Left lobe of liver (tissue), 2 donors: ENCODE measurements around the gene TNRC18. TPM values are rescaled to one million over a fixed set of nuclear protein-coding genes. Genes with fewer than 3 reads are reported as not detected.

Experiments used
- ATAC-seq: fragments of 200-7000 bp; cut with Tn5 transposase; one replicate; pipeline ENCODE4 v1.9.1; 2020; ENCODE audit warnings: mild to moderate bottlenecking, moderate library complexity
- DNase-seq: peaks from one replicate; pipeline ENCODE4 v3.0.0-alpha.2; 2020; ENCODE audit warnings: low spot score
- total RNA-seq: library from RNA; stranded (reverse); gene quantifications from one replicate; pipeline ENCODE4 v1.2.1, GENCODE V29; 2021
- donor health status: DM: no; HTN: no; CAD: no; lungs with moderate emphysema.
- donor health status: DM: no; HTN: yes; CAD: no.

TNRC18 gene
- total RNA-seq, 1 donor from 2014 or later = 35.4 TPM

DNA sequence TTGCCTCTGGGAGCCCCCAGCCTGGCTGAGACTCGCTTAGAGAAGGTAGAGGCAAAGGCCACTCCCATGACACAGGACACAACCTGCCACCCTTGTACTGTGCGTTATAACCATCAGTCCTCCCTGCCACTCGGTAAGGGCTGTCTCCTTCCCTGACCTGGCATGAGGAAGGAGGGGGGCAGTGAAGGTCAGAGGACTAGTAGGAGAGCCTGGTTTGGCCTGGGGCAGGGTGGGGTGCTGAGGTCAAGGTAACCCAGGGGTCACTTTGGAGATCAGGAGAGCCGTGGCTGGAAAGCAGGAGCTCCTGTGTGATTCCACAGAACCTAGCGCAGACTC lies 6.9 kb upstream of the TNRC18 start:
- ATAC-seq (no peak), DNase-seq (no peak)

DNA sequence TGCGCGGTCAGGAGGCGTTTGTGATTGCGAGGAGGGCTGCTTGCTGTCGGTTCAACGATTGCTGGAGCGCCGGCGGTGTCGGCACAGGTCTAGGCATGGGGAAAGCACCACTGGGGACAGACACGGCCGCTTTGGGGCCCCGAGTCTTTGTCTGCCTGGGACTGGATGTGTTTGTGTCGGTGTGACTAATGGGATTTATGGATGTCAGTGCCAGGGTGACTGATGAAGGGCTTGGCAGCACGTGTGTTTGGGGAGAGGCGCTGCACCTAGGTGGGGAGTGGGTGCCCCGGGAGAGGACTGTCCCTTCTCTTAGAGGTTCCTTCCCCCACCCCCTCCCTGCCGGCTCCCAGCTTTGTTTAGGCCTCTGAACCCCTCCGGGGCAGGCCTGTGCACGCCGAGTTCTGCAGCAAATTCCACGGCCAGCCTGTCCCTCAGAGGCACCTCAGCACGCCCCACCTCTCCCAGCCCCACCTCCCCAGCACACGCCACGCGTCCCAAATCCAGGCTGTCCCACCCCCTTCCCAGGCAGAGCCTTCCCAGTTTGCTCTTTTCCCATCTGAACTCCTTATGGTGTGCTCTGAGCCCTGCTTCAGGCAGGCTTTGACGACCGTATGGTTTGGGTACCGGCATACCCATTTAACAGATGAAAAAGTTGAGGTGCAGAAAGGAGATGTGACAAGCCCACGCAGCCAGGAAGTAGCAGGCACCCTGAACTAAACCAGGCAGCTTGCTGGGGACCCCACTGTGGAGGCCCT lies 6.4 kb upstream of the TNRC18 start:
- peak; percentile 82 for DNase-seq

DNA sequence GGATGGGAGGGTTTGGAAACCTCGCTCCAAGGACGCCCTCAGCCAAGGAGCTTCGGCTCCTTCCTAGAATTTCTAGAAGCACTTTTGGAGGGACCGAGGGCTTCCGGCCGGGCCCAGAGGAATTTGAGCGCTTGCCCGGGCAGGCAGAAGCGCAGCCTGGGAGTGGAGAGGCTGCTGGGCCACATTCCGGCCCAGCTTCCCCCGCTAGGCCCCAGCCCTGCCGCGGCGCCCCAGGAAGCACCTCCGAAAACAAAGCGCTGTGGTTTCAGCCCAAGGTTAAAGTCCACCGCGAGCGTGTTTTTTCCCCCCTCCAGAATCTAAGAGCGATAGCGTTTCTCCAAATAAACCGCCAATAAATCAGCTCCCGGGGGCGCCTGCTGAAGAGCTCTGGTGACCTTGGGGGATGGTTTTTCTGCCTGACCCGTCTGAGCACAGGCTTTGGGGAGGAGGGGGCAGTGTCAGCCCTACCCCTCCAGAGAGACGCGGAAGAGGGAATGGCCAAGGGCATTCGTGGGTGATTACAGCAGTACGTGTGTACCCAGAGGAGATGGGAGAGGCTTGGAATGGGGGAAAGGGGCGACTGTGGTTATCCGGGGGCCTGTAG lies 5.7 kb upstream of the TNRC18 start:
- DNase-seq = peak; percentile 73
- peak; percentile 3 for ATAC-seq

More for the DNA sequence above, 6.4 kb upstream of the TNRC18 start:
- ATAC-seq = peak; percentile 30

DNA sequence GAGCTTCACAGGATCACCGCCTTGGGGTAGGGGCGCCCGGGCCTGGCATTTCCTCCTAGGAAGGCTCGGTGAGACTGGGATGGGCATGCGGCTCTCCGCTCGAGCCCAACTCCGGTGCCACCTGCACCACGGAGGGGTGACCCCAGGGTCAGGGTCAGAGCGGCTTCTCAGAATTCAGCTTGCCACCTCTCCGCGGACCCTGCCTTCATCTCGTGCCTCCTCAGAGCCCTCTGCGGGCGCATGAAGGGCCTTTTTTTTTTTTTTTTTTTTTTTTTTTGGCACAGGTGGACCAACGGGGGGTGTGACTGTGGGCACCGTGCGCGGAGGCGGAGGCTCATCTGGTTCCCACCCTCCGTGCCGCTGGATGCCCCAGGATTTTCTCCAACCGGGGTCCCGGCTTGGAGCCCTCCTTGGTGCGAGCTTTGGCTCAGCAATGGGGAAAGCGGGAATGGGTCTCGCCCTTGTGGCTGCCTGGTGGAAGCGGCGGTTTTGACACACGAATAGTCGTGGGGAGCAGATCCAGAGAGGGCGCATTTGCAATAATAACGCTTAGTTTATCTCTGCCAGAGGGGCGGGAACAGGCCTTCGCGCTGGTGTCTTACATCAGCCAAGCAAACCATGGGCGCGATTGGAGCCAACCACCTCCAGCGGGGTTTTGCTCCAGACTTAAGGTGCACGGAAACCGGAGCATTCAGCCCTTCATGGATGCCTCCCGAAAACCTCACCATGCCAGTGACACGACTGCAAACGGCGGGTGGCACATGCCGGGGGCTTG lies 5.0 kb upstream of the TNRC18 start:
- ATAC-seq (peak; percentile 21), DNase-seq (peak; percentile 87)

DNA sequence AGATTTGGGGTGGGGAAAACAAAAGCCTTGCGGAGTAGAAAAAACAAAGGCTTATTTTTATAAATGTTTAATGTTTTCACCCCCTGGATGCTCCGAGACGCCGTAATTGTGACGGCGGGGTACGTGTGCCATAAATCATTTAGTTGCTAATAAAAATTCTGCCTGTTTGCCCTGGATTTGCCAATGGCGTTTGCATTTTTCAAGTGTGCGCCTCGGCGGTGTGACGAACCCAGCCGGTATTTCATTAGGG lies 2.5 kb upstream of the TNRC18 start:
- DNase-seq = no peak
- ATAC-seq = no peak

DNA sequence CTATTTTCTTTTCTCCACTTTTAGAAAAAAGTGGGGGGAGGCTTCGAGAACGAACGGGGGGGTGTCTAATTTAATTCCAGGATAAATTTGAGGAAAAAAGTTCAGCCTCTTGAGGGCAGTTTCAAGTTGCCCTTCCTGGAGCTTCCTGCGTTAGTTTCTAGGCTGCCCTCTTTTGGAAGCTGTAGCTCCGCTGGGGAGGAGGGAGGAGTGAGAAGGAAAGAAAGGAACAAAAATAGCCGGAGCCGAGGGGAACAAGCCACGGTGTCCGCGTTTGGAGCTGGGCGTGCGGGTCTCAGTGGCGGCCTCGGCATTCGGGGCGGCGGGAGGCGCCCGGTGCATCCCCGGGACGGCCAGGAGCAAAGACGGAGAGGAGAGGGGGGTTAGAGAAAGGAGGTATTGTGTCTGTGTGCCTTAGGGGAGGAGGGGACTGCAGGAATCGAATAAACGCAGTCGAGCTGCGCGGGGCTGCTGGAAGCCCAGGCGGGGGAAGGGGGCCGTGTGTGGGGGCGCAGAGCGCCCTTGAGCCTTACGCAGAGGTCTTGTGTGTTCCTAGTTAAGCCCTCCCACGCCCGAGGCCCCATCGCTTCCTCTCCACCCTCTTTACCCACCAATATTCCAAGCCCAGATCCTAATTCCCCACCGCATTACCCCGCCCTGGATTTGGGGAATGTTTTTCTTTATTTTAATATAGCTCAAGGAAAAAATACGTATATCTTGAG lies 2.0 kb upstream of the TNRC18 start:
- ATAC-seq (no peak), DNase-seq (peak; percentile 76)

DNA sequence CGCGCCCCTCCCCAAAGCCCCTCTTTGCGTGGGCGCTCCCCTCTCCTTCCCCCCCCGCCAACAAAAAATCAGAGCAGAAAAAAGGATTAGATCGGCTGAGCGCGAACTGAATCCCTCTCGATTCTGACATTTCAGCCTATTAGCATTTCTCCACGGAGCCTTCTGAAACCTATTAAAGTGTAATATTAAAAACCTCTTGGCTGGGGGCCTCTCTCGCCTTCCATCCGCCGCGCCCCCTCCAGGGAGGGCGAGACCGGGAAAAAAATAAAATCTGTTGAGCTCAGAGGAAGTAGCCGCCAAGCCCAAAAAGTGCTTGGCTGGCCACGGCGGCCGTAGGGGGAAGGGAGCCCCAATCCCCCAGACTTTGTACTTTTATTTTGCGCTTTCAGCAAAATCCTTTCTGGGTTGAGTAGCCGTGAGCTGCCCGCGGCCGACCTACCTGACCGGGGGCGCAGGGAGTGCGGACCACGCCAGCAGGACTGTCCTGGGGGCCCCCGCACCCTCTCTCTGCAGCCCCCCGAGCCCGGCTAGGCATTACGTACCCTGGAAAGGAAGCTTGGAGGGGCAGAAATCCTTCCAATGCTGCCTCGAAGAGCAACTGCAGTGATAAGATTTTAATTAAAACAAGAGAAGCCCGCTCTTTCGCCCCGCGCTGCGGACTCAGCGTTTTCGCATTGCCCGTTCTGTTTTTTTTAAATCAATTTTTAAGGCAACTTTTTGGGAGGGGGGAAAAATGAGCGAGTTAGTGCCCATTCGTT lies 1.3 kb upstream of the TNRC18 start:
- DNase-seq = peak; percentile 87
- ATAC-seq = peak; percentile 2

DNA sequence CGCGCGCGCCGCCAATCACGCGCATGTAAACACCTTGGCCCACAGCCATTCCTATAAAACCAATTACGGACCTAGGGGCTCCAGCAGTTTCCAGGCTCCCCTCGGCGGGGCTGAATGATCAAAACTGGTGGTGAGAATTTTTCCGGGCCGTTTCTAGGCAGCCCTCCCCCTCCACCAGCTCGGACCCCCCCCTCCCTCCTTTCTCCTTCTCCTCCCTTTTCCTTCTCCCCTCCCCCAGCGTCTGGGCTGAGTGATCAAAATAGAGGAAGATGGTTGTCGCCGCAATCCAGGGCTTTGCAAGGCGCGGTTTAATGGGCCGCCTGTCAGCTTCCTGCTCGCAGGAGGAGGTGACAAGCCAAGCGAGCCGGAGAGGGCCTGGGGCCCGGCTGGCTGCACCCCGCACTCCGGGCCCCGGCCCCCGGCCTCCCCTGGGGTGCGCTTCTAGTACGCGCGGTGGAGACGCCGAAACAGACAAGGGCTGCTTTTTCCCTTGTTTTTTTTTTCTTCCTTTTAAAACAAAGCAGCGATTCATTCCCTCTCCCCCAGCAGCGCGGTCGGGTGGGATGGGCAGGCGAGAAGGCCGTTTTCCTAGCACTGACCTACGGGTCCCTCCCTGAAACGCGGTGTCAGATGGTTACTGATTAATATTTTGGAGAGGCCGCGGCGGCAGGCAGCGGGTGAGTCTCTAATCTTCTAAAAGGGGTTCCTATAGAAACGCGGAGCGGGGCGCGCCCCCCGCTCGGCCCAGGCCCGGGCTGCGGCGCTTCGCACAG lies 528 bp upstream of the TNRC18 start:
- ATAC-seq = peak; percentile 1
- DNase-seq = peak; percentile 96

DNA sequence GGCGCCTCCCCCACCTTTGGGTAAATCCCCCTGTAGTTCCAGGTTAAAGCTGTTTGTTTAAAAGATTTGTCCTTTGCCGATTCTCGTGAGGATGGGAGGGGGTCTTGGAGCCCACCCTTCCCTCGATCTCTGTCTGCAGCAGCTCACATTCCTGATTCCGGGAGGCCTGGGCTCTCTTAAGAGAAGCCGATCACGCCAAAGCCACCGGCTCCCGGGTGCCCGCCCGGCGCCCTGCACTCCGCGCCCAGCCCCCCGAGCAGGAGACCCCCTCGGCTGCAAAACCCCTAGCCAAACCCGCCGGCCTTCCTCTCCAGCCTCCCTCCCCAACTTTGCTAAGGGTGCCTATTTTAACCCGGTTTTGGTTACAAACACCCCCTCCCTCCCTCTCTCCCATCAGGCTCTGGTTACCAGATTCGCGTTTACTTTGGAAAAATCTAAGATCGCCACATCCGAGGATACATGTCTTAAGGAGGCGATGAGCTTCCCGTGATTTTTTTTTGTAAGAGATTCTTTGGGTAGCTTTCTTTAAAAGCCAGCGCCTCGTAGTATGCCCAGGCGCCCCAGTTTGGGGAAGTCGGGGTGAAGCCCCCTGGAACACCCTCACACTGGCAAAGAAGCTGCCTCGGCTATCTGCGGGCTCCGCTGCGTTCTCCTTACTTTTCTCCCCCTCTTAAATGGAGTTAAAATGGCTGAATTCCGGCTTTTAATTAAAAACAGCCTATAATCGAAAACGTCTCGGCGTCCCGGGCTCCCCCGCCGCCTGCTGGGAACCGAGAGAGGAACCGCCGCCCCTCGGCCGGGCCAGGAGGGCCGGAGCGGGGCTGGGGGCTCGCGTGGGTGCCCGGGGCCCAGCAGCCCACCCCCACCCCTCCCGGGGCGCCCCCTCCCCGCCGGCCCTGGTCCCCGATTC lies 983 bp downstream of the TNRC18 start:
- ATAC-seq (no peak), DNase-seq (peak; percentile 53)

DNA sequence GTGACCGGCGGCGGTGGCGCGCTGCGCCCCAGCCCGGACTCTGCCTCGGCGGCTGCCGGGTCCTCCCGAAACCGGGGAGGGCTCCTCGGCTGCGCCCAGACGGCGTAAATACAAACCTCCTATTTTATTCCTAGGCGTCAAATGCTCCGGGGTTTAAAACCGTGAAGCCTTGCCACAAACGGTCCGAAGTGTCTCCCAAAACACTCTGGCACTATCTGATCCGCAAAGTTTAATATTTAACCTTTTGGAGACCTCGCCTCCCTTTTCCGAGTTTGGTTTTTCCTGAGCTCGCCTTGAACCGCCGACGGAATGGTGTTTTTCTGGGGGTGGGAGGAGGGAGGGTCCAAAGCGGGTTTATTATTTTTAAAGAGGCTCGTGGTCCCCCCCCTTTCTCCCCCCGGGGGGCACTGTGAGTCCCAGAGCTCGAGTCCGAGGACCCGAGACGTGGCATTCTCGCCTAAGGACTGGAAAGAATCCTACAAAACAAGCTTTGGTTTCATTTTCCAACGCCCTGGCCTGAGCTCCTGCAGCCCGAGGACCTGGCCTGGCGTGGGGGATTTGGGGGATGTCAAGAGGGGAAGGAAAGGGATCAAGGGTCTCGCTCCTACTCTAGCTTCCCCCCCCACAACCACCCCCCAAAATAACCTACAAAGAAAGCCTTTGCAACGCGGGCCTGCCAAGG lies 1.8 kb downstream of the TNRC18 start:
- ATAC-seq = peak; percentile 5

DNA sequence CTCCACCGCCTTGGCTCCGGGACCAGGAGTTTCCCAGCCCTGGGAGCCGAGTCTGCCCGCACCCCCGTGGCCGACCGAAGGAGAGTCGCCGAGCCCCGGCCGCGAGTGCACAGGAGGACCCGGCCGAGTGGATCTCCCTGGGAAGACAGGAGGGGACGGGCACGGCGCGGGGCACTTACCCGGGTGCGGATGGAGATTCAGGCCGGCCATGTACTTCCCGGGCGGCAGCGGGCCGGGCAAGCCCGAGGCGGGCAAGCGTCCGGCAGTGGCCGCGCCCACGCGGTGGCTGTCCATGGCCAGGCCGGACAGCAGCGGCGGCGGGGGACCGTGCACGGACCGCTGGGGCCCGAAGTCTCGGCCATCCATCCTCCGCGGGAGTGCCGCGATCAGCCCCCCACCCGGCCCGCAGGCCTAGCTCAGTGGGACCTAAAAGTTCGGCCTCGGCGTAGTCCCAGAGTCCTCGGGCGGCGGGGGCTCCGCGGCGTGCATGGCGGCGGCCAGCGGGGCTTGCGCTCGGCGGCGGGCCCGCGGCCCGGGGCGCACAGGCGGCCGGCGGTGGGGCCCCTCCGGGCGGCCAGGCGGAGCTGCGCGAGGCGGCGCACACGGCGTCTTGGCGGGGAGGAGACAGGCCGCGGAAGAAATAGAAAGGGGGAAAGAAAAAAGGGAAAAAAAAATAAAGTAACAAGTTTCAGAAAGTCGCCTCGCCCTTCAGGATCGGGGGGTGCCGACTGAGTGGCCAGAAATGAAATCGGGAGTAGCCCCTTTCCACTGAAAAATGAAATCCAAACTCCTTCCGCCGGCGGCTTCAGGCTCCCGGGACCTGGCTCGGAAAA lies 2.5 kb downstream of the TNRC18 start:
- DNase-seq = peak; percentile 60
- ATAC-seq = no peak

More for the DNA sequence above, 1.8 kb downstream of the TNRC18 start:
- DNase-seq = peak; percentile 85

DNA sequence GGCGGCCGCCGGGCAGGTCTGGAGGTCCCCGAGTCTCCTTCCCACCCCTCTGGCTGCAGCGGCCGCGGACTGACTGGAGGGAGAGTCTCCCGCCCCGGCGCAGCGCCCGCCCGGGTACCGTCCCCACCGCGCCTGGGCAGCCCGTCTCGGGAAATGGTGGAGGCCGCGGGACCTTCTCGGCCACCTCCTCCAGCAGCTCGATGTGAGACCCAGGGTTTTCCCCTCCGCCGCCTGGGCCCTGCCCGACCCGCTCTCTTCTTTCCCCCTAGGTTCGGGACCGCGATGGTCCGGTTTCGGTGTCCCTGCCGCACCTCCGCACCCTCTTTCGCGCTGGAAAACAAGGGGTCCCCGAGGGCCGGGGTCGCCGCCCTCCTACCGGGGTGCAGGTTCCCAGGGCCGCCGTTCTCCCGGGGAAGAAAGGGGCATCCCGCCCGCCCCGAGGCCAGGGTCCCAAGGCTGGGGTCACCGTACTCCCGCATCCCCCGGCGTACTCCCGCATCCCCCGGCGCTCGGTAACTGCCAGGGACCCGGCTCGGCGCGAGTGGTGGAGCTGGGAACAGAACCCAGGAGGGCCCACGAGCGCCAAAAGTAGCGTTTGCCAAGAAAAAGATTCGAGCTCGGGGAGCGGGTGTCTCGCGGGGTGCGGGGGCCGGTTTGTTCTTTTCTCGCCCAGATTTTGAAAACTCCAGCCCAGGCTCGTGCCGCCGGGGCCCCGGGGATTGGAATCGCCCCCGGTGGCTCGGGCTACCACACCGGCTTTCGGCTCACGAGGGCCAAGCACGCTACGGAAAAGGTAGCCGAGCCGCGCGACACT lies 3.4 kb downstream of the TNRC18 start:
- ATAC-seq (no peak), DNase-seq (peak; percentile 62)

DNA sequence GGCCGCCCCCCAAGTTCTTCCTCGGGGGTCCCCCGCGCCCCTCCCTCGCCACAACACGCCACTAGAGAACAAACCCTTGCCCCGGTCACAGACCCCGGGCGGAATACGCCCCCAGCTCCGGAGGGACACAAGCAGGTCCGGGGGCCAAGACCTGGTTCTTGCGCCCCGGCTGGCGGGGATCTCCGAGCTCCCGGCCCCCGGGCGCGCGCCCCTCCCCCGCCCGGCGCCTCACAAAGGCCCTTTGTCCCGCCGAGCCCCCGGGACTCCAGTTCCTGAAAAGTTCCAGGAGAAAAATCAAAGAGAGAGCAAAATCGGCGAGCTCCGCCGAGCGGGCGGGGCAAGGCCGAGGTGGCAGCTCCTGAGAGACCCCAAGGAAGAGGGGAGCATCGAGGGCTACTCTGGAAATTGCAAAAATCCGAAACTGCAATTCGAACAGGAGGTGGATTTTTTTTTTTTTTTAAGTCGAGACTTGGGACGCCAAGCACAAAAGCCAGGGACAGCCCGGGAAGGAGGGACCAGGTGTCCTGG lies 4.0 kb downstream of the TNRC18 start:
- peak; percentile 53 for DNase-seq
- ATAC-seq = no peak

DNA sequence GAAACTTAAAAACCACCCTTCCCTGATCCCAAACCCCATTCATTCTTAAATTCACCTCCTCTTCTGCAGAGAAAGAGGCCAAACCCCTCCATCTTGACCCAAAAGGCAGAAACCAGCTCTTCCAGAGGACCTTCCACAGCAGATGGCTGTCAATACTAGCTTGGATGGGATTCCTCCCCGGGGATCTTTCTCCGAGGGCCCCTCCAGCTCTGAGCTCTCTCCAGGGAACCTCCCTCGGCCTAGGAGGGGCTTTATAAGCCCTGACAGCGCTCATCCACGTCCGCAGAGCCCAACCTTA lies 5.4 kb downstream of the TNRC18 start:
- DNase-seq (no peak), ATAC-seq (no peak)

DNA sequence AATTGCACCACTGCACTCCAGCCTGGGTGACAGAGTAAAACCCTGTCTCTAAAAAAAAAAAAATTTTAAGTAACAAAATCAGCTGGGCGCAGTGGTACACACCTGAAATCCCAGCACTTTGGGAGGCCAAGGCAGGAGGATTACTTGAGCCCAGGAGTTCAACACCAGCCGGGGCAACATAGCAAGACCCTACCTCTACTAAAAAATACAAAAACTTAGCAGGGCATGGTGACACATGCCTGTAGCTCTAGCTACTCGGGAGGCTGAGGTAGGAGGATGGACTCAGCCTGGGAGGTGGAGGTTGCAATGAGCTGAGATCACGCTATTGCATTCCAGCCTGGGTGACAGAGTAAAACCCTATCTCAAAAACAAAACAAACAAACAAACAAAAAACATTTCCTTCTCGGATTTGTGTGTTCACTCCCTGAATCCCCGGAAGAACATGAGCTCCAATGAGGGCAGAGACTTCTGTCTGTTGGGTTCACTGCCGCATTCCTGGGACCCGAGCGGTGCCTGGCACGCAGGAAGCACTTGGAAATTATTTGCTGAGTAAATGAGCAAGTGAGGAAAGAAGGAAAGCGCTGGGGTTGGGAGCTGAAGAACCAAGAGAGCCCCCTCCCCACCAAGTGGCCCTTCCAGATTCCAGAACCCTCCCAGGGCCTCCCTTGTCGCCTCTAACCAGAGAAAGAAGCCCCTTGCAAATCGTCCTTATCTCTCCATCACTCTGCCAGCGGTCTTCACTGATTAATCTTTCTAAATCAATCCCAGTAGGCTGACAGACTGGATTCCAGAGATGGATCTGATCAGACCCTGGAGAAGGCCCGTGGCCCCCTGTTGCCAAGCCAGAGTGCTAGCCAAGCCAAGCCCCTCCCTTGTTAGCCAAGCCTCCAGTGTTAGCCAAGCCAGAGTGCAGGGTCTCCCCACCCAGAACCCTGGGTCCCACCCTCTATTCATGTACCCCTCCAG lies 6.2 kb downstream of the TNRC18 start:
- DNase-seq (no peak), ATAC-seq (no peak)
